ENCODE data around the gene BLNK. TPM values are rescaled to one million over a fixed set of nuclear protein-coding genes. Genes with fewer than 3 reads are reported as not detected.

The BLNK gene
- total and polyA plus RNA-seq, 2 donors (not counting 1 experiment from before 2014, with no cell fraction given) = 0.33 TPM; not detected in 1

GRCh38 chr10:96269438-96270300, 1.7 kb downstream of the BLNK start:
- no peak for DNase-seq (ENCODE audit: low read depth in 2 of 2)
- no peaks in the 10 kb centered on the region for H3K9me3 ChIP-seq (ENCODE audit: control insufficient read depth, insufficient read depth, low read depth, low read length)
- no peak for TF ChIP-seq EZH2 (IDR thresholded peaks at IDR 0.05; ENCODE audit: low read length, missing control alignments)
- TF ChIP-seq CTCF (conservative IDR thresholded peaks at IDR 0.05 in 1 of 2, IDR thresholded peaks at IDR 0.05 in 1 of 2; ENCODE audit: low read depth in 1 of 2, low read length in 2 of 2) = no peak

GRCh38 chr10:96268341-96268909, 2.9 kb downstream of the BLNK start:
- H3K9ac ChIP-seq (ENCODE audit: insufficient read depth, low read length) = no peak overlapping the region
- no peak for DNase-seq (ENCODE audit: low read depth in 2 of 2)
- no peak overlapping the region for H3K4me2 ChIP-seq (ENCODE audit: extremely low read depth, insufficient read depth, low read length)
- no peak overlapping the region for H2AFZ ChIP-seq (ENCODE audit: low read length)
- no peaks in the 10 kb centered on the region for H3K9me3 ChIP-seq (ENCODE audit: control insufficient read depth, insufficient read depth, low read depth, low read length)
- H3K4me3 ChIP-seq (replicated peaks in 1 of 4; ENCODE audit: control extremely low read depth in 1 of 4, insufficient read depth in 1 of 4, low read depth in 3 of 4, low read length in 4 of 4) = no peak overlapping the region
- TF ChIP-seq EZH2 (IDR thresholded peaks at IDR 0.05; ENCODE audit: low read length, missing control alignments) (no peak), CTCF (conservative IDR thresholded peaks at IDR 0.05 in 1 of 2, IDR thresholded peaks at IDR 0.05 in 1 of 2; ENCODE audit: low read depth in 1 of 2, low read length in 2 of 2) (no peak)
- no peak overlapping the region for H3K27ac ChIP-seq (ENCODE audit: insufficient read depth, low read length)
- no peaks in the 10 kb centered on the region for H4K20me1 ChIP-seq (ENCODE audit: control insufficient read depth, extremely low read depth, insufficient read depth, low read length)
- H3K79me2 ChIP-seq (ENCODE audit: control insufficient read depth, insufficient read depth, low read length) = no peaks in the 10 kb centered on the region
- no peaks in the 10 kb centered on the region for H3K27me3 ChIP-seq (ENCODE audit: control insufficient read depth, insufficient read depth, low read length)
- H3K4me1 ChIP-seq (ENCODE audit: control insufficient read depth, extremely low read depth, insufficient read depth, low read length) = no peaks in the 10 kb centered on the region
- no peaks in the 10 kb centered on the region for H3K36me3 ChIP-seq (ENCODE audit: control insufficient read depth, insufficient read depth, low read length)

More at GRCh38 chr10:96269438-96270300, 1.7 kb downstream of the BLNK start:
- Histone ChIP-seq H3K9ac (ENCODE audit: insufficient read depth, low read length) (no peak overlapping the region), H3K79me2 (ENCODE audit: control insufficient read depth, insufficient read depth, low read length) (no peaks in the 10 kb centered on the region), H3K4me1 (ENCODE audit: control insufficient read depth, extremely low read depth, insufficient read depth, low read length) (no peaks in the 10 kb centered on the region), H3K27me3 (ENCODE audit: control insufficient read depth, insufficient read depth, low read length) (no peaks in the 10 kb centered on the region), H4K20me1 (ENCODE audit: control insufficient read depth, extremely low read depth, insufficient read depth, low read length) (no peaks in the 10 kb centered on the region), H3K36me3 (ENCODE audit: control insufficient read depth, insufficient read depth, low read length) (no peaks in the 10 kb centered on the region), H3K27ac (ENCODE audit: insufficient read depth, low read length) (no peak overlapping the region), H3K4me3 (replicated peaks in 1 of 4; ENCODE audit: control extremely low read depth in 1 of 4, insufficient read depth in 1 of 4, low read depth in 3 of 4, low read length in 4 of 4) (no peak overlapping the region), H2AFZ (ENCODE audit: low read length) (no peak overlapping the region), H3K4me2 (ENCODE audit: extremely low read depth, insufficient read depth, low read length) (no peak overlapping the region)

GRCh38 chr10:96267234-96267705, 4.1 kb downstream of the BLNK start:
- Histone ChIP-seq H3K9me3 (ENCODE audit: control insufficient read depth, insufficient read depth, low read depth, low read length) (no peaks in the 10 kb centered on the region), H3K9ac (ENCODE audit: insufficient read depth, low read length) (no peak overlapping the region), H3K4me2 (ENCODE audit: extremely low read depth, insufficient read depth, low read length) (no peak overlapping the region), H3K27ac (ENCODE audit: insufficient read depth, low read length) (no peak overlapping the region), H2AFZ (ENCODE audit: low read length) (no peak overlapping the region), H3K27me3 (ENCODE audit: control insufficient read depth, insufficient read depth, low read length) (no peaks in the 10 kb centered on the region), H3K4me3 (replicated peaks in 1 of 4; ENCODE audit: control extremely low read depth in 1 of 4, insufficient read depth in 1 of 4, low read depth in 3 of 4, low read length in 4 of 4) (no peak overlapping the region), H4K20me1 (ENCODE audit: control insufficient read depth, extremely low read depth, insufficient read depth, low read length) (no peaks in the 10 kb centered on the region), H3K79me2 (ENCODE audit: control insufficient read depth, insufficient read depth, low read length) (no peaks in the 10 kb centered on the region), H3K4me1 (ENCODE audit: control insufficient read depth, extremely low read depth, insufficient read depth, low read length) (no peaks in the 10 kb centered on the region), H3K36me3 (ENCODE audit: control insufficient read depth, insufficient read depth, low read length) (no peaks in the 10 kb centered on the region)
- DNase-seq (ENCODE audit: low read depth in 2 of 2) = no peak
- TF ChIP-seq CTCF (conservative IDR thresholded peaks at IDR 0.05 in 1 of 2, IDR thresholded peaks at IDR 0.05 in 1 of 2; ENCODE audit: low read depth in 1 of 2, low read length in 2 of 2) (no peak), EZH2 (IDR thresholded peaks at IDR 0.05; ENCODE audit: low read length, missing control alignments) (no peak)

Data from fibroblast of lung (primary cell).